Measurements from ENCODE around the gene F10. TPM values are rescaled to one million over a fixed set of nuclear protein-coding genes. Genes with fewer than 3 reads are reported as not detected.

The F10 gene
- total and polyA plus RNA-seq, 2 donors (not counting 3 experiments of a cell fraction or from before 2014, with no cell fraction given): 0.25 TPM; not detected in 1

DNA sequence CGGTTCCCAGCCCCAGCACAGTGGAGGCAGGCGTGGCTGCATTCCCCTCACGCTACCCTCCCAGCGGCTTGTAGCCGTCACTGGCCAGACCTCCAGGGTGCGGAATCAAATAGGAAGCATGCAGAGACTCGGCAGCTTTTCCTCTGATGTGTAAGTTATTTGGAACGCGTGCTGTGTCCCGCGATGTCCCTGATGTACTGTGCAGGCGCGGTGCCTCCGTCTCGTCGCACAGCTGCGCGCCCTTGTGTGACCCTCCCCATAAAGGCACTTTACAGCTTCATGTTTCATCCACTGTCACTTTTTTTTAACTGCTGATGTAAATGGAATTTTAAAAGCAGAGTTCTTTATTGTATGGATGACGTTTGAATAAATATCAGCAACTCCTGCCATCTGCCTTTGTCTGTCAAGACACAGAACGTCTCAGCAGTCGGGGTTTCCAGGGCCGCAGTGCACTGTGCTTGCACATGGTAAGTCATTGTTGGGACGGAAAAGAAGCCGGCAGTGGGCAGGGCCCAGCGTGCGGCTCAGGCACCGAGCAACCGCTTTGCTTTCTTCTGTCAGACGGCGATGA is 24.4 kb upstream of the F10 start:
- TF ChIP-seq POLR2AphosphoS5 (IDR thresholded peaks at IDR 0.05; ENCODE audit: insufficient read depth, low read depth, low read length) (no peak), POLR2A (IDR thresholded peaks at IDR 0.05; ENCODE audit: low read depth, low read length) (no peak), FOS (IDR thresholded peaks at IDR 0.05; ENCODE audit: borderline replicate concordance, insufficient read depth, low read length) (no peak), MYC (IDR thresholded peaks at IDR 0.05; ENCODE audit: low read depth, low read length) (no peak), GATA2 (IDR thresholded peaks at IDR 0.05; ENCODE audit: insufficient read depth, insufficient read length, low read depth, low read length) (no peak), JUN (IDR thresholded peaks at IDR 0.05; ENCODE audit: borderline replicate concordance, insufficient read depth, insufficient read length, low read depth) (no peak), EZH2 (IDR thresholded peaks at IDR 0.05; ENCODE audit: borderline replicate concordance, low read depth, low read length, severe bottlenecking) (no peak)
- TF ChIP-seq, protein P1, sequence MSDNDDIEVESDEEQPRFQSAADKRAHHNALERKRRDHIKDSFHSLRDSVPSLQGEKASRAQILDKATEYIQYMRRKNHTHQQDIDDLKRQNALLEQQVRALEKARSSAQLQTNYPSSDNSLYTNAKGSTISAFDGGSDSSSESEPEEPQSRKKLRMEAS (IDR thresholded peaks at IDR 0.05; ENCODE audit: insufficient read depth, insufficient read length): no peak
- TF ChIP-seq, protein P2, sequence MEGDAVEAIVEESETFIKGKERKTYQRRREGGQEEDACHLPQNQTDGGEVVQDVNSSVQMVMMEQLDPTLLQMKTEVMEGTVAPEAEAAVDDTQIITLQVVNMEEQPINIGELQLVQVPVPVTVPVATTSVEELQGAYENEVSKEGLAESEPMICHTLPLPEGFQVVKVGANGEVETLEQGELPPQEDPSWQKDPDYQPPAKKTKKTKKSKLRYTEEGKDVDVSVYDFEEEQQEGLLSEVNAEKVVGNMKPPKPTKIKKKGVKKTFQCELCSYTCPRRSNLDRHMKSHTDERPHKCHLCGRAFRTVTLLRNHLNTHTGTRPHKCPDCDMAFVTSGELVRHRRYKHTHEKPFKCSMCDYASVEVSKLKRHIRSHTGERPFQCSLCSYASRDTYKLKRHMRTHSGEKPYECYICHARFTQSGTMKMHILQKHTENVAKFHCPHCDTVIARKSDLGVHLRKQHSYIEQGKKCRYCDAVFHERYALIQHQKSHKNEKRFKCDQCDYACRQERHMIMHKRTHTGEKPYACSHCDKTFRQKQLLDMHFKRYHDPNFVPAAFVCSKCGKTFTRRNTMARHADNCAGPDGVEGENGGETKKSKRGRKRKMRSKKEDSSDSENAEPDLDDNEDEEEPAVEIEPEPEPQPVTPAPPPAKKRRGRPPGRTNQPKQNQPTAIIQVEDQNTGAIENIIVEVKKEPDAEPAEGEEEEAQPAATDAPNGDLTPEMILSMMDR (IDR thresholded peaks at IDR 0.05; ENCODE audit: extremely low read depth in 1 of 2, insufficient read depth in 1 of 2, low read depth in 1 of 2, low read length in 2 of 2): no peak
- Histone ChIP-seq H3K9ac (replicated peaks; ENCODE audit: extremely low read depth, insufficient read depth, low read length) (no peak overlapping the region), H3K4me2 (ENCODE audit: insufficient read depth, low read length) (no peak overlapping the region), H3K36me3 (ENCODE audit: control insufficient read depth in 2 of 2, extremely low read depth in 1 of 2, insufficient read depth in 2 of 2, low read length in 2 of 2) (no peaks in the 10 kb centered on the region), H3K27me3 (ENCODE audit: control insufficient read depth in 2 of 2, insufficient read depth in 2 of 2, low read length in 2 of 2) (no peaks in the 10 kb centered on the region), H3K4me3 (replicated peaks in 1 of 3; ENCODE audit: insufficient read depth in 1 of 3, low read depth in 1 of 3, low read length in 3 of 3) (no peak overlapping the region), H3K79me2 (ENCODE audit: control insufficient read depth, insufficient read depth, low read length) (no peaks in the 10 kb centered on the region), H4K20me1 (replicated peaks; ENCODE audit: control insufficient read depth, extremely low read depth, insufficient read depth, low read length) (no peaks in the 10 kb centered on the region), H3K4me1 (ENCODE audit: control insufficient read depth, extremely low read depth, insufficient read depth, low read length) (no peaks in the 10 kb centered on the region), H2AFZ (ENCODE audit: low read depth, low read length) (no peak overlapping the region), H3K27ac (ENCODE audit: insufficient read depth, low read depth, low read length) (no peak overlapping the region), H3K9me1 (replicated peaks; ENCODE audit: control insufficient read depth, extremely low read depth, insufficient read depth, low read length) (no peaks in the 10 kb centered on the region), H3K9me3 (replicated peaks; ENCODE audit: control insufficient read depth, insufficient read depth, low read length) (no peaks in the 10 kb centered on the region)
- CTCF ChIA-PET: interaction anchor here (1.3 kb wide), 1 partner anchor 9 kb away, joined by 3 read pairs; no protein-coding TSS in a partner anchor
- POLR2A ChIA-PET: no interaction called here
- FAIRE-seq (no peak), DNase-seq (ENCODE audit: low read depth, low spot score) (no peak)
- no TSS peak for BruUV-seq (replicated peaks)
- dilution Hi-C loops (cut with MboI; ENCODE audit: extremely low pct_ligation_motif_present, low sequenced_read_pairs) (no loop called here), intact Hi-C loops (cut with micrococcal nuclease) (no loop called here)

Data from endothelial cell of umbilical vein (primary cell).